Colon (tissue), 2 donors: ENCODE measurements around the gene MINAR2.

Experiments
- FAIRE-seq: peaks from 2 replicates; lab custom pipeline; 2012; peaks lifted over from hg19 to GRCh38; lab: Jason Lieb, UNC
- donor health status: control.
- donor health status: control.

The MINAR2 gene

GRCh38 chr5:129771058-129771838, 23.4 kb downstream of the MINAR2 start:
- no peak for FAIRE-seq

GRCh38 chr5:129773376-129773775, 25.5 kb downstream of the MINAR2 start:
- FAIRE-seq, result no peak

GRCh38 chr5:129781594-129781993, 33.7 kb downstream of the MINAR2 start:
- no peak for FAIRE-seq

- FAIRE-seq, result no peak
Observed at GRCh38 chr5:129803403-129803802, 55.5 kb downstream of the MINAR2 start.

DNA sequence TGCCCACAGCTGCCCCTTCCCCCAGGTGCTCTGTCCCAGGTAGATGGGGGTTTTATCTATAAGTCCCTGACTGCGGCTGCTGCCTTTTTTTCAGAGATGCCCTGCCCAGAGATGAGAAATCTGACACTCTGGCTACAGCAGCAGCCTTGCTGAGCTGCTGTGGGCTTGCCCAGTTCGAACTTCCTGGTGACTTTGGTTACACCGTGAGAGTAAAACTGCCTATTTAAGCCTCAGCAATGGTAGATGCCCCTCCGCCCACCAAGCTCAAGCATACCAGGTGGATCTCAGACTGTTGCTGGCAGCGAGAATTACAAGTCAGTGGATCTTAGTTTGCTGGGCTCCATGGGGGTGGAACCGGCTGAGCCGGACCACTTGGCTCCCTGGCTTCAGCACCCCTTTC, 56.8 kb downstream of the MINAR2 start:
- FAIRE-seq, result no peak

- no peak for FAIRE-seq
Observed at GRCh38 chr5:129807162-129807814, 59.4 kb downstream of the MINAR2 start.
